ENCODE measurements around the gene IGFBP4. TPM values are rescaled to one million over a fixed set of nuclear protein-coding genes. Genes with fewer than 3 reads are reported as not detected.

IGFBP4 gene
- polyA plus RNA-seq, 1 of the 3 experiments (the other 2 are of a cell fraction): 128 TPM

DNA sequence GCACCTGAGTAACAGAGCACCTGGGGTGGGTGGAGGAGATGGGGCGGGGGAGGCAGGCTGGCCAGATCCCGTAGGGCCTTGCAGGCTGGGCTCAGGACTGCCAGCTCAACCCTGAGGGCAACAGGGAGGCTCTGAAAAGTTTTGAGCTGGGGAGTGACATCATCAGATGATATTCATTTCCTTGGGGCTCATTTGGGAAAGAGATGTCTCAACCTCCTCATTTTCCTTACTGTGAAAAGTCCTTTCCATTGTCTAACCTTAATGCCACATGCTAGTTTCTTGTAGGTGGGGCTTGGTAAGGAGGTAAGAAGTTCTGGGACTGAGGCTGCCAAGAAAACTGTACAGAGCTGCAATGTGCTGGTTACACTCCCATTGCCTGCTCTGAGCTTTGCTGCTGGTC lies 54.4 kb downstream of the IGFBP4 start:
- ChIA-PET POLR2A (interaction anchor here (0.6 to 0.7 kb wide), 3 partner anchors 27 to 398 kb away, joined by 3 to 4 read pairs (median 4); no protein-coding TSS in a partner anchor), CTCF (interaction anchor here (0.9 to 3.6 kb wide), 9 partner anchors 9 to 142 kb away, joined by 3 to 37 read pairs (median 4); partner anchors contain the start of gene TOP2A)
- Histone ChIP-seq H2AFZ (ENCODE audit: low read depth) (no peak overlapping the region), H3F3A (replicated peaks; ENCODE audit: insufficient read depth) (peaks cover 6% of the 10 kb centered on the region), H3K9me3 (no peaks in the 10 kb centered on the region), H3K9ac (no peak overlapping the region), H3K27me3 (ENCODE audit: insufficient read depth) (no peaks in the 10 kb centered on the region), H3K27ac (ENCODE audit: low read depth in 2 of 2, low read length in 1 of 2) (no peak overlapping the region), H3K4me2 (no peak overlapping the region), H4K20me1 (ENCODE audit: insufficient read depth) (no peaks in the 10 kb centered on the region), H3K9me2 (no peaks in the 10 kb centered on the region), H3K4me1 (ENCODE audit: control insufficient read depth in 1 of 2, insufficient read depth in 2 of 2, low read depth in 1 of 2, low read length in 1 of 2) (peaks cover 5 to 18% of the 10 kb centered on the region in 2 experiments; a peak in 1 of 4 replicates), H3K79me2 (ENCODE audit: insufficient read depth) (no peaks in the 10 kb centered on the region), H3K36me3 (replicated peaks in 1 of 2; ENCODE audit: control insufficient read depth in 1 of 2, insufficient read depth in 2 of 2, low read length in 1 of 2) (no peaks in the 10 kb centered on the region), H3K4me3 (ENCODE audit: low read depth in 2 of 2, low read length in 1 of 2) (no peak overlapping the region)
- WGBS (ENCODE audit: low lambda C conversion rate): 88% methylated on average over 2 of the region's 2 CpGs
- no peak for DNase-seq
- TF ChIP-seq, protein P1, sequence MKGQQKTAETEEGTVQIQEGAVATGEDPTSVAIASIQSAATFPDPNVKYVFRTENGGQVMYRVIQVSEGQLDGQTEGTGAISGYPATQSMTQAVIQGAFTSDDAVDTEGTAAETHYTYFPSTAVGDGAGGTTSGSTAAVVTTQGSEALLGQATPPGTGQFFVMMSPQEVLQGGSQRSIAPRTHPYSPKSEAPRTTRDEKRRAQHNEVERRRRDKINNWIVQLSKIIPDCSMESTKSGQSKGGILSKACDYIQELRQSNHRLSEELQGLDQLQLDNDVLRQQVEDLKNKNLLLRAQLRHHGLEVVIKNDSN (IDR thresholded peaks at IDR 0.05; ENCODE audit: borderline replicate concordance, low read depth): no peak
- TF ChIP-seq, protein P2, sequence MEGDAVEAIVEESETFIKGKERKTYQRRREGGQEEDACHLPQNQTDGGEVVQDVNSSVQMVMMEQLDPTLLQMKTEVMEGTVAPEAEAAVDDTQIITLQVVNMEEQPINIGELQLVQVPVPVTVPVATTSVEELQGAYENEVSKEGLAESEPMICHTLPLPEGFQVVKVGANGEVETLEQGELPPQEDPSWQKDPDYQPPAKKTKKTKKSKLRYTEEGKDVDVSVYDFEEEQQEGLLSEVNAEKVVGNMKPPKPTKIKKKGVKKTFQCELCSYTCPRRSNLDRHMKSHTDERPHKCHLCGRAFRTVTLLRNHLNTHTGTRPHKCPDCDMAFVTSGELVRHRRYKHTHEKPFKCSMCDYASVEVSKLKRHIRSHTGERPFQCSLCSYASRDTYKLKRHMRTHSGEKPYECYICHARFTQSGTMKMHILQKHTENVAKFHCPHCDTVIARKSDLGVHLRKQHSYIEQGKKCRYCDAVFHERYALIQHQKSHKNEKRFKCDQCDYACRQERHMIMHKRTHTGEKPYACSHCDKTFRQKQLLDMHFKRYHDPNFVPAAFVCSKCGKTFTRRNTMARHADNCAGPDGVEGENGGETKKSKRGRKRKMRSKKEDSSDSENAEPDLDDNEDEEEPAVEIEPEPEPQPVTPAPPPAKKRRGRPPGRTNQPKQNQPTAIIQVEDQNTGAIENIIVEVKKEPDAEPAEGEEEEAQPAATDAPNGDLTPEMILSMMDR (IDR thresholded peaks at IDR 0.05): no peak

DNA sequence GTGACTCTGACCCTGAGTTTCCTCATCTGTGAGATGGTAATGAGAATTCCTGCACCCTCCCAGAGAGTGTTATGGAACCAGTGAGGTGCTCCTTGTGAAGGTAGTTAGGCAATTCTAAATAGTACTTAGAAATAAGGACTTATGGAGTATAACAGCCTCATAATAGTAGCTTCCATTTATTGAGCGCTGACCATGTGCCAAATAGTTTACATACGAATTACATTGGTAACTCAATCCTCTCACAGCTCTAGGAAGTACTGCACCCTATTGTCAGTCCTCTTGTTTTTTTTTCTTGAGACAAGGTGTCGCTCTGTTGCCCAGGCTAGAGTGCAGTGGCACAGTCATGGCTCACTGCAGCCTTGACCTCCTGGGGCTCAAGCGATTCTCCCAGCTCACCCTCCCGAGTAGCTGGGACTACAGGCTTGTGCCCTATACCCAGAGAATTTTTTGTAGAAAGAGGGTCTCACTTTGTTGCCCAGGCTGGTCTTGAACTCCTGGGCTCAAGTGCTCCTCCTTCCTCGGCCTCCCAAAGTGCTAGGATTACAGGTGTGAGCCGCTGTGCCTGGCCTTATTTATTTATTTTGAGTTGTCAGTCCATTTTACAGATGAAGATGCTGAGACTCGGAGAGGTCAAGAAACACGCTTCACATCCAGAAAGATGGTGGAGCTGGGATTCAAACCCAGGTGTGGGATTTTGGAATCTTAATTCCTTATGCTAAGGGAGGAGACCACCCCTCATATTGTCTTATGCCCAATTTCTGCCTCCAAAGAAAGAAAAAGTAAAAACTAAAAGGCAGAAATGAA lies 55.2 kb downstream of the IGFBP4 start:
- ChIA-PET CTCF (interaction anchor here (1.0 to 3.6 kb wide), 10 partner anchors 22 to 143 kb away, joined by 3 to 37 read pairs (median 4); partner anchors contain the start of gene TOP2A), POLR2A (interaction anchor here (0.6 to 2.3 kb wide), 5 partner anchors 8 to 398 kb away, joined by 3 to 11 read pairs (median 4); no protein-coding TSS in a partner anchor)
- H3K27ac ChIP-seq (ENCODE audit: low read depth in 2 of 2, low read length in 1 of 2): no peak overlapping the region

More for the DNA sequence above, 55.2 kb downstream of the IGFBP4 start:
- no peak for TF ChIP-seq RFX5 (IDR thresholded peaks at IDR 0.05; ENCODE audit: low read length)
- TF ChIP-seq, protein P3, sequence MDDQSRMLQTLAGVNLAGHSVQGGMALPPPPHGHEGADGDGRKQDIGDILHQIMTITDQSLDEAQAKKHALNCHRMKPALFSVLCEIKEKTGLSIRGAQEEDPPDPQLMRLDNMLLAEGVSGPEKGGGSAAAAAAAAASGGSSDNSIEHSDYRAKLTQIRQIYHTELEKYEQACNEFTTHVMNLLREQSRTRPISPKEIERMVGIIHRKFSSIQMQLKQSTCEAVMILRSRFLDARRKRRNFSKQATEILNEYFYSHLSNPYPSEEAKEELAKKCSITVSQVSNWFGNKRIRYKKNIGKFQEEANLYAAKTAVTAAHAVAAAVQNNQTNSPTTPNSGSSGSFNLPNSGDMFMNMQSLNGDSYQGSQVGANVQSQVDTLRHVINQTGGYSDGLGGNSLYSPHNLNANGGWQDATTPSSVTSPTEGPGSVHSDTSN (IDR thresholded peaks at IDR 0.05): no peak
- no peak for TF ChIP-seq FOSL2 (IDR thresholded peaks at IDR 0.05; ENCODE audit: borderline replicate concordance, low read depth)
- TF ChIP-seq RAD21 (IDR thresholded peaks at IDR 0.05; ENCODE audit: low read length): no peak
- TF ChIP-seq ELF1 (IDR thresholded peaks at IDR 0.05): no peak
- TF ChIP-seq TEAD4 (IDR thresholded peaks at IDR 0.05; ENCODE audit: borderline replicate concordance, insufficient read depth): no peak
- no peak for TF ChIP-seq TAF1 (IDR thresholded peaks at IDR 0.05; ENCODE audit: borderline replicate concordance, low read depth, low read length)
- TF ChIP-seq YY1 (IDR thresholded peaks at IDR 0.05; ENCODE audit: low read depth): no peak
- TF ChIP-seq, protein P2 (IDR thresholded peaks at IDR 0.05): no peak
- no peak for TF ChIP-seq JUND (IDR thresholded peaks at IDR 0.05)
- H2AFZ ChIP-seq (ENCODE audit: low read depth): no peak overlapping the region
- 78% methylated on average over 9 of the region's 9 CpGs for WGBS (ENCODE audit: low lambda C conversion rate)
- no peak overlapping the region for H3K4me2 ChIP-seq
- H3K9me3 ChIP-seq: no peaks in the 10 kb centered on the region
- no peaks in the 10 kb centered on the region for H4K20me1 ChIP-seq (ENCODE audit: insufficient read depth)
- no peak overlapping the region for H3K9ac ChIP-seq
- H3K27me3 ChIP-seq (ENCODE audit: insufficient read depth): no peaks in the 10 kb centered on the region
- H3K4me1 ChIP-seq (ENCODE audit: control insufficient read depth in 1 of 2, insufficient read depth in 2 of 2, low read depth in 1 of 2, low read length in 1 of 2): peaks cover 5 to 16% of the 10 kb centered on the region in 2 experiments; a peak in 1 of 4 replicates
- no peaks in the 10 kb centered on the region for H3K79me2 ChIP-seq (ENCODE audit: insufficient read depth)
- DNase-seq: no peak
- no peaks in the 10 kb centered on the region for H3K9me2 ChIP-seq
- no peak overlapping the region for H3K4me3 ChIP-seq (ENCODE audit: low read depth in 2 of 2, low read length in 1 of 2)
- H3K36me3 ChIP-seq (replicated peaks in 1 of 2; ENCODE audit: control insufficient read depth in 1 of 2, insufficient read depth in 2 of 2, low read length in 1 of 2): no peaks in the 10 kb centered on the region
- H3F3A ChIP-seq (replicated peaks; ENCODE audit: insufficient read depth): peaks cover 6% of the 10 kb centered on the region
